Measurements from ENCODE around the gene PRDM5.

Gene PRDM5

DNA sequence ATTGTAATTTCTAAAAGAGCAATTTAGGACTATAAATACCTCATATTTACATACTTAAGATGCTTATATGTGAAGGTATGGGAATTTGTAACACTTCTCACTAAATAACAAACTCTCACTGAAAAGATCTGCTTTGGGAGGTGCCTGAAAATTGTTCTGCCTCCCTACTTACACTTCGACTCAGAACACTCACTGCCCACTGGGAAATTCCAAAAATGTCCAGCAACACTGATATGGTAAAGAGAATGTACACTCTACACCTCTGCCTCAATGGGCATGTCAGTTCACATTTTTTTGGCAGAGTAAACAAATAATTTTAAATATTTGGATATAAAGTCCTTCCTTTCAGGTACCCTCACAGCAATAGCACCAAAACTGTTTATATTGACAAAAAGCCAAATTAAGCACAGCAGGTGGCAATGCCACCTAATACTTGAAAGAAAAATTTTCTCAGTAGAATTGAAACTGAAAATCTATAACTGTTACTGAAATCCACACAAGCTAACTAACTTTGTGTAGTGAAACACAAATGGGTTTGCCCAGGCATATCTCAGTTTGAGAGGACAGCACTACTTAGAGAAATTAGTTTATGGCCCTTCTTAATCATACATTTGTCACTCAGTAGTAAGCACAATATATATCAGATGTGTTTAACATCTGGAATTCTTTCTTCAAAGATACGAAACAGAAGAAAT is 67.1 kb downstream of the PRDM5 start:
- no peak for DNase-seq (ENCODE audit: low spot score)

DNA sequence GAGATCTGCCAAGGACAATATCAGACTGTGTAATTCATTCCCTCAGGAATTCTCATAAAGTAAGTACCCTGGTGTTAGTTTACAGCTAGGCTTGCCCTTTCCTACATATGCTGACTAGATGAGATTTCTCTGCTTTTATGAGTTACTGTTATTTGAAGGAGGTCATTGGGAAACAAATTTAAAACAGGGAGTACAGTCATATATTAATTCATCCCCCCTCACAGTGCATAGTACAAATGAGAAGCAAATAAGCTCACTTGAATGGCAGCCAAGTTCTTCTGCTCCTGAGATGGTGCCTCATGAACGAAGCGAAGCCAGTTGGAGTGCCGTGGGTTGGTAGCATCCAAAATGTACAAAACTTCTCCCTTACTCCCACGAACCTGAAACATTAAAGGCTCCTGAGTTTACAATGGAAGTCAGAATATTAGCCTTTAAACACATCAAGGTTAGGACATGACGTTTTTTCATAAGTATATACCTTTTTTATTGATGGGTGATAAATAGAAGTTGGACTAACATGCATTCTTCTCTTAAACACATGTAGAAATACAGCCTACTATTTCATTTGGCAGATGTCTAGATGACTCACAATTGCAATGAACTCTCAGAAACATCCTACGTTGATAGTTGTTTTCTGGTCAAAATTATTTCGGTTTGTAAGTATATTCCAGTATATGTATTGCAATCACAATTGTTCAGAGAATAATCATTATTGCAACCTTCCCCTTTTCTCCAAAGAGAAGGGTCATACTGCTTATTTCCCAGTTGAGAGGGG is 69.2 kb downstream of the PRDM5 start:
- DNase-seq (ENCODE audit: low spot score): no peak

DNA sequence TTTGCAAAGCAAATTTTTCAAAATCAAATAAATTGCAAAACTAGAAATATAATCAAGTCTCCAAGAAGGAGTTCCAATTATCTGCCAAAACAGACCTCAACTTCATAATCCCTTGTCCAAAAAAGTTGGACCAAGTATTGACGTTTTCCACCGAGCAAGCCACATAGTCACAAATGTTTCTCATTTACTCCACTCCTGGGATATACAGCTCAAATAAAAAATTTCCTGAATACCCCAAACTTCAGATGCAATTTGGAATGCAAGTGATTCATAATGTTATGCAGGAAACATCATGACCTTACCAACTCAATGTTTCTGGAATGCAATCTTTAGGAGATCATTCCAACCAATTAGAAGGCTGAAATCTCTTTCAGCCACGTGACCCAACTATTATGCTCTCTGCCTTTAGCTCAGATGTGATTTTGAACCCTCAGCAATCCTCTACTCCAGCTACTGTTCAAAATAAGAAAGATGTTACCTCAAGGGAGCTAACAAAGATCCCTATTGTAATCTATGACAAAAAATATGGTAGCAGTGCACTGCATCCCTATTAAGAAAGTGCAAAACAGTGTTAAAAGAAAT is 72.4 kb downstream of the PRDM5 start:
- DNase-seq (ENCODE audit: low spot score): no peak

DNA sequence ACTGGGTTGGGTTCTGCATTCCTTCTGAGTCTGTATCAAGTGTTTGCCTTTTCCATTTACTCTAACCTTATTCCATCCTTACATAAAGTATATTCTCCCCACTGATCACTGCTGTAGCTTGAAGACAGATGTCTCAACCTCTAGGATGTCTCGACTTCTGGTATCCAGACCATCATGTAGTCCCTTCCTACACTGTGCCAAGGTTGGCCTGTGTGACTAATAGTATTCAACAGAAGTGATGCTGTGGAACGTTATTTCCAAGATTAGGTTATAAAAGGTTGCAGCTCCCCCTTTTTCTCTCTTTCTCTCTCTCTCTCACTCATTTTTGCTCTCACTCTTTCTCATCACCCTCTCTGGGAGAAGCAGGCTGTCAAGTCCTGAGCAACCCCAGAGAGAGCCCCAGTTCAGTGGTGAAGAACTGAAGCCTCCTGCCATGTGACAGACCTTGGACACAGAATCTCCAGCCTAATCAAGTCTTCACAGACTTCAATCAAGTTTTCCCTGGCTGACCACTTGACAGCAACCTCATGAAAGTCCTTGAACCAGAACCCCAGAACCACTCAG is 75.4 kb downstream of the PRDM5 start:
- no peak for DNase-seq (ENCODE audit: low spot score)

DNA sequence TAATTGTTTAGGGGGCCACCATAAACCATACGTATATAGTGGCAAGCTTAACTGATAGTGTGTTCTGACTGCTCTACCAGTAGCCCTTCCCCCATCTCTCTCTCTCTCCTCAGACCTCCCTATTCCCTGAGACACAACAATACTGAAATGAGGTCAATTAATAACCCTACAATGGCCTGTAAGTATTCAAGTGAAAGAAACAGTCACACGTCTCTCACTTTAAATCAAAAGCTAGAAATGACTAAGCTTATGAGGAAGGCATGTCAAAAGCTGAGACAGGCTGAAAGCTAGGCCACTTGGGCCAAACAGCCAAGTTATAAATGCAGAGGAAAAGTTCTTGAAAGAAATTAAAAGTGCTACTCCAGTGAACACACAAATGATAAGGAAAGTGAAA is 78.0 kb downstream of the PRDM5 start:
- DNase-seq (ENCODE audit: low spot score): no peak

DNA sequence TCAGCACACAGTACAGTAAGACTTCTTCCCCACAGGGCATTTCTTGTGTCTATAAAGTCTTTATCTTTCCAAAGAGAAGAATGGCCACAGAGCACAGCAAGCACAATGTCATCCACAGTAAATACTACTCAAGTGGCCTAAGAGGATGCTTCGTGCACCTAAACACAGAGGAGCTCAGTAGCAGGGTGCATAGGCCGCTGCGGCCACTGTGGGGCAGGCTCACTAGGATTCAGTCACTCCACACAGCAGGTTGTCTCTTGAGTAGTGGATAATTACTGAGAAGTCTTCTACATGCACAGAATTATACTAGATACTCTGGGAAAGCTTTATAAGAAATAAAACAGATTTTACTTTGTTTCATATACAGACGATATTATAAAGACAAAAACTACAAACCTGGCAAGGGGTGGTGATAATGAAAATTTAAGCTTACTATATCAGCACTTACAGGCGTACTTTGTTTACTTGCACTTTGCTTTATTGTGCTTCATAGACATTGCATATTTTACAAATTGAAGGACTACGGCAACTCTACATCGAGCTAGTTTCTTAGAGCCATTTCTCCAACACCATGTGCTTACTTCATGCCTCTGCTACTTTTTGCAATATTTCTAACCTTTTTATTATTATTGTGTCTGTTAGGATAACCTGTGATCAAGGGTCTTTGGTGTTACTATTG is 78.5 kb downstream of the PRDM5 start:
- DNase-seq (ENCODE audit: low spot score): peak; percentile 2

DNA sequence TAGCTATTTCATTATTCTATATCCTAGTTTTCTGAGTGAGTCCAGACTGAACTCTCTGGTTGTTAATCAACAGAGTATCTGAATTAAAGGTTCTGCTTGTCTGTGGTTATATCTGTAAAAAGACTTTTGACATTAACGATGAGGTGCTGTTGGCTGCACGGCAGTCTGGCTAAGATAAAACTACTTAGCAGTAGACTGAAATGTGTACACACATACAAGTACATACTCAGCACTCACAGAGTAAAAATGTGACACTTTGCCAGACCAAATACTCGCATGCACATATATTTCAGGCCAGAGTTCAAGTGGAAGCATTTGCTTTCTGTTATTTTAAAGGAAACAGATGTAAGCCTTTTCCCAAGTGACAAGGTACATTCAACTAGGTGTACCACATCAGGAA is 80.5 kb downstream of the PRDM5 start:
- DNase-seq (ENCODE audit: low spot score): no peak

DNA sequence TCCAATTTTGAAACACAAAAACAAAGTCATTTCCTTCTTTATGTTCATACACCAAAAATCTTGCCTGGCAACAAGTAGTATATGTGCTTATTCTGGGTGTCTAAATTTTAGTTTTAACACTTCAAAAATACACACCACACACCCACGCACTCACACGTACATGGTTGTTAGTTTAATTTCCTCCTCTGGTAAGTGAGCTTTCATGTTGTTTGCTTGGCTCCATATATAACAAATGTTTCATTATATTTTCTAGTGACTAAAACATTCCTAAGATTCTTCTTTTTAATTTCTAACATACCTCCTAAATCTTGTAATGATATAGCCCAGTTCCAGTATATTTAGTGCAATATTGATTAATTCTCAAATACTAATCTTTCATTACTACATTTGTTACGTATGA is 80.9 kb downstream of the PRDM5 start:
- DNase-seq (ENCODE audit: low spot score): no peak

DNA sequence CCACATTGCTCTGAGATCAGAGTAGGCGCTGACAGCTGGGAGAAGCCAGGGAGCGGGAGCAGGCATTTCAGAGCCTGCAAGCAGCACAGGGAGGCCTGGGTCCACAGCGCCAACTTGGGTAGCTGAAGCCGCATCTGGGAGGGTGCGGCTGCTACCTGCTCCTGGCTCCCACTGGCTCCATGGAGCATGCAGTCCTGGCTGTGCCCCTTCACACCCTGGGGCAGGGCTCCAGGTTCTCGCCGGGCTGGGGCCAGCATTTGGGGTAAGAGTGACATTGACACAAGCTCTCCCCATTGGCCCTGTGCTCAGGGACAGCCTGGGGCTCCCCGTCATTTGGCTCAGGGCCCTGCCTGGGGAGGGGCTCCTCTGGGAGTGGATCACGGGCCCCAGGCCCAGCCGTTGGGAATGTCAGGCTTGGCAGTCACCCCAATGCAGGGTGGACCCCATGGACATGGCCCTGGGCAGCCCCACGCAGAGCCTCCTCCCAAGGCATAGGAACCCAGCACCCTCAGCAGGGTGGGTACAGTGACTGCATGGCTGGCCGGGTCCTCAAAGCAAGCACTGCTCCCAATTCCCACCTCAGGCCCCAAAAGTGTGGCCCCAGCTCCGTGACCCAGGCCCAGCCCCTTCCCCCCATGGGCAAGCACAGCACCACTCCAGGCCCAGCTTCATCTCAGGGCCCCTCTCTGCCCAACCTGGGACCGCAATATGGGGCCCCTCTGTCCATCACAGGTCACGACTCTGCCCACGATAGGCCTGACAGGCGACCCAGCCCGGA is 82.4 kb downstream of the PRDM5 start:
- no peak for DNase-seq (ENCODE audit: low spot score)

DNA sequence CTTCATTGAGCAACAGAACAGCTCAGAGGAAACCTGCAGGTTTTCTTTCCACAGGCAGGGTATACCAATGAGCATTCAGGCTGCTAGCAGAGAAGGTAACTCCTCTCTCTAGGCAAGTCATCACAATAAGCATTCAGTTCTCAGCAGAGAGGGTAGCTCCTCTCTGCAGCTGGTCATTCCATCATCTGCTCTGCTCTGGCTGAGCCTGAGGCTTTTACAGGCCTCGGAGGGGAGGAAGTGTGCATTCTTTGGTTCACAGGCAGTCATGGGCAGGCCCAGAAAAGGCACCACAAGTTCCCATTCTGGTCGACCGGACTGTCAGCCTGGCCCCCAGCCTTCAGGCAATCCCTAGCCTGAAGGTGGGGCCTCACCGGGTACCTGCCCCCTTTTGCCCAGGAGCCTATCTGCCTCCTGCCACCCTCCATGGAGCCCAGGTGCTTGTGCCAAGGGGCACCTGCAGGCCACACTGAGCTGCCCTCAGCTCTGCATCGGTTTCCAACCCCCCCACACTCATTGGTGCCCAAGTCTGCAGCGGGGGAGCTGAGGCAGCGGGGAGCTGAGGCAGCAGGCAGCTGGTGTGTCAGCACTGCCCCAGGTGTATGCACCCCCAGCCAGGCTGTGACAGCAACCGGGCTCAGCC is 83.1 kb downstream of the PRDM5 start:
- no peak for DNase-seq (ENCODE audit: low spot score)

DNA sequence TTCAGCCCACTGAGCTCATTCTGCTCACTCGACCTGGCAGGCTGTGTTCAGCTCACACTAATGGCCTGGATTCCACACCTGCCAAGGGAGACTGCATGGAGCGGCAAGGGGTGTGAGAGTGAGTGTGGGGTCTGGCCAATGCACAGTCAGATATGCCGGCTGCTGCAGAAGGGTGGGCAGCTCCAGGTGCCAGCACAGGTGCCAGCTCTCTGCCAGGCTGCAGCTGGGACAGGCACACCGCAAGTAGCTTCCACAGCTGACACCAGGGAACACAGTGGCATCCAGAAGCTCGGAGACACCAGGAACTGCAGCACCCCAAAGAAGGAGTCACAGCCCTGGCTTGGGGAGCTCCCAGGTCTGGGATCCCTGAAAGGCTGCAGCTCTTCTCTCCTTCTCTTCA is 83.7 kb downstream of the PRDM5 start:
- no peak for DNase-seq (ENCODE audit: low spot score)

DNA sequence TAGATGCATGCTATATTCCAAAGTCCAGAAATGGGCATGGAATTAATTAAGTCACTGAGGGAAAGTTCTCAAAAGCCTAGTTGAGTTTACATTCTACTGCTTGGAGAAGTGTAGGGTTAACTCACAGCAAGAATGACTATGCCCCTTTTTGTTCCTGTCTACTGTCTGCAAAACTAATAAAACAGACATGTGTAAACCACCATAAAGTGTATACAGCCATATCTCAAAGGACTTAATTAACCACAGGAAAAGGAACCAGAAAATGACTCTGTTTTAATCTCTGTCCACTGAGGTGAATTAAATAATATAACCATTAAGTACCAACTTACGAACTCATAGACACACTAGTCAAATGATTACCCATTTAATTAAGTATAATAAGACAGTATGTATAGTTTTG is 84.9 kb downstream of the PRDM5 start:
- DNase-seq (ENCODE audit: low spot score): no peak

DNA sequence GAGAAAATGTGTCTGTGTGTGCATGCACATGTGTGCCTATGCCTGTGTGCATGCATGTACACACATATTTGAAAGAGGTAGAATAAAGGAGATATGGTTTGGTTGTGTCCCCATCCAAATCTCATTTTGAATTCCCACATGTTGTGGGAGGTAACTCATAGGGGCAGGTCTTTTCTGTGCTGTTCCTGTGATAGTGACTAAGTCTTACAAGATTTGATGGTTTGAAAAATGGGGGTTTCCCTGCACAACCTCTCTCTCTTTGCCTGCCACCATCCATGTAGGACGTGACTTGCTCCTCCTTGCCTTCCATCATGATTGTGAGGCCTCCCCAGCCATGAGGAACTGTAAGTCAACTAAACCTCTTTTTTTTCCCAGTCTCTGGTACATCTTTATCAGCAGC is 87.2 kb downstream of the PRDM5 start:
- DNase-seq (ENCODE audit: low spot score): no peak

DNA sequence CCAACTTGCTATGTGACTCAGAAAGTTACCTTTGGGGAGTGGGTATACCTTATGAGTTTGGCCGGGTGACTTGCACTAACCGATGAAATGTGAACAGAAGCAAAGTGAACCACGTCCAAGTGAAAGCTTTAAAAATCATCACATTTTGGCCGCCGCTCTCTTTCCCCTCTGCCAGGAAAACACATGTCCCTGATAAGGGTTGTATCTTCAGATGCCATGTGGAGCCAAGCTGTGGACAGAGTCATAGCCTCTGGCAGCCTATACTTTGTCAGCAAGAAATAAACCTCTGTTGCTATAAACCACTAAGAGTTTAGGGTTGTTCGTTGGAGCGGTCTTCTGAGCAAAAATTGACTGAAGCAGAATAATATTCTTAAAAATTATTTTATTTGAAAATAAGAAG is 92.3 kb downstream of the PRDM5 start:
- DNase-seq (ENCODE audit: low spot score): no peak

DNA sequence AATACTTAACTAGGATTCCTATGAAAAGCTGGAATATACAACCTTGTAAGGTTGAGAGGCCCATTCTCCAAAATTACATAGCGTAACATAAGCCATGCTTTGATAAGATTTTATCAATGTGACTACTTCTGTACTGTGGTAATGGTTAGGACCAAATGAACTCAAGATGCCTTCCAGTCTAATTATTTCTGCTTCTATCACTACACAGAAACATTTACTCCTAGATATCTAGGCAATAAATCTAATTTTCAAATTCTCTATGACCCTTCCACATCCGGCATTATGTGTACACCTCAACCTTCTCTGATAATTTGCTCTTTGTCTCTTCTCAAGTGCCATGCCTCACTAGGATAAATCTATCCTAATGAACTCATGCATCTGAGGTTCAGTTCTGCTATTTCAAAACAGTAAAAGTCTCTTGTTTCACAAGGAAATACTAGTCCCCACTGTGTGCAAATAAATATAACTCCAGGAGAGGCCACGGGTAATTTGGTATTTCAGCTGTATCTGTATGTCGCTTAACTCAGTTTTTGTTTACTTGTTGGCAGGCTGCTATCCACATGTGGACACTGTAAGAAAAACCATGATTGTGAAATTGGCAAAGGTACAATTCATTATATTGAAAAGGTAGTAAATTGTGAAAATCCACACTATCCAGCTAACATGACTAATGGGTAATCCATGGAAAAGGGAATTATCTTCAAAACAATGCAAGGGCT is 93.3 kb downstream of the PRDM5 start:
- no peak for DNase-seq (ENCODE audit: low spot score)

DNA sequence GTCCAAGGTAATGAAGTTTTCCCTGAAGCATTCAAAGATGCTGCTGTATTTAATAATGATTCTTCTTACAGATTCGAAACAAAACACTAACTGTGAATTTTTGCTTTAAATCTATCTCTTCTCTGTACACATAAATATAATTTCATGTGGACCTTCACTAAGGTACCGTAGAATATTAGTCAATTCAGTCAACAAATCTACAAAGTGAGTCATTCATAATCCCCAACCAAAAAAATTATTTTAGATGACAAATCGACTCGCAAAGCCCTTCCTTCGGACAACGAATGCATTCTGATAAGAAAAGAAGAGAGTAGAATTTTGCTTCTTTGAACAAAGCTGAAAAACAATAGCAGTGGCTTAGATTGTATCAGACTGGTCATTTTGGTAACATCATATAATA is 95.7 kb downstream of the PRDM5 start:
- DNase-seq (ENCODE audit: low spot score): no peak

DNA sequence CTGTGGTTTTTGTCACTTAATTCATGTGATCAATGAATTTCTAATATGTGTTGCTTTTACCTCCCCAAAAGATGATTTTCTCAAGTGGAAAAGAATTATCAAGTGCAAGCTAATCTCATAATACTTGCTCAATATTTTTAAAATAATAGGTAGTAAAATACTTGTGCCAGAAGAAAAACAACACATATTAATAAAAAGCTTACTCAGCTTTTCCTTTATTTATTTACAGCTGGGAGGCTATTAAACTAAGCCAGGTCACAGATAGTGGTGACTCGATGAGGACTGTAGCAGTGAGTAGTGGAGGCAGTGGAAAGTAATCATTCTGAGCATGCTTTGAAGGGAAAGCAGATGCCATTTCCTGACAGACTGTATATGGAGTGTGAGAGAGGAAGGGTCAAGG is 96.1 kb downstream of the PRDM5 start:
- DNase-seq (ENCODE audit: low spot score): no peak

DNA sequence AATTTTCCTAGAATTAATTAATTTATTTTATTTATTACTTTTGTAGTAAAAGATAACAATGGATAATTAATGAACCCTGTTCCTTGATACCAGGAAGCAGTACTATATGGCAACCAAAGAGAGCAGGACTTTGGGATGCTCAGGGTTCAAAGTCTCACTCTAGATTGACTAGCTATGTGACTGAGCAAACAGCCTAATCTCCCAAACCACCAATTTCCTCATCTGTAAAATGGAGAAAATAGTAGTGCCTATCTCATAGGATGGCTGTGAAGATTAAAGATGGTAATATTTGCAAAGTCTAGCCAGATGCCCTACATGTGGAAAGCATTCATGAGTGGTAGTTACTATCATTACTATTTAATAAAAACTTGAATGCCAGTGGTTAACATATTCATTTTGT is 97.6 kb downstream of the PRDM5 start:
- DNase-seq (ENCODE audit: low spot score): no peak

DNA sequence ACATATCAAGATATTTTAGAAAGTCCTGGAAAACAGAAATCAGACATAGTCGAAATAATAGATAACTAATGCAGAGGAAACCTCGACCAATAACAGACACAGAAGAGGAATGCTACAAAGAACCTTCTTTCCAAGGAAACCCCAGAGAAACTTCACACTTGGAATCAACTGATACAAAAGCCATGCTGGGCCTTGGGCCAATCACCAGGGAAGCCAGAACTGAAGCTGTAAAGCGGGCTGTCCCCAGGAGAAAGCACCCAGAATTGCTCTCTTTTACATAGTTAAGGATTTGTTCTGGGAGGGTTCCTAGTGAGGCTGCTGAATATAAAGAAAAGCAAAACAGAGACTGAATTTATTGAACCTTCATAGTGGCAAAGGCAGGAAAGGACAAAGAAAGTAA is 100.5 kb downstream of the PRDM5 start:
- peak; percentile 31 for DNase-seq (ENCODE audit: low spot score)

DNA sequence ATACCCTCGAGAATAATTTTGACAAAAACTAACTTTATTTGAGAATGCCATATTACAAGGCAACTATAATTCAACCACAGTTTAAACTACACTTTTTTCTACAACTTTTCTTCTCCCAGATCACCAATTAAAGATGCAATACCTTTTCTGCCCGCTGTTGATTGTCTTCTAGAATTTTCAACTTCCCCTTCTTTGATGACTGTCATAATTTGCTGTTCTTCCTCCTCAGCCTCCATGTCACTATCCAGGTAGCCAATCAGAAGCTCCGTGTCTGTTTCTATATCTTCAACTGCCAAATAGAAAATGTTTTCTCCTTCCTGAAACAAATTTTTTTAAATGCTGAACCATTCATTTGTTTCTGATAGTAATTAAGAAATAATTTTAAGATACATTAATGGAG is 101.5 kb downstream of the PRDM5 start:
- no peak for DNase-seq (ENCODE audit: low spot score)
